ENCODE data around the gene SH2B3. TPM values are rescaled to one million over a fixed set of nuclear protein-coding genes. Genes with fewer than 3 reads are reported as not detected.

The SH2B3 gene
- total and polyA plus RNA-seq, 9 of the 15 experiments (the other 6 are each of a cell fraction or from before 2014, with no cell fraction given): 10.8 to 75.3 (median 37.4) TPM

DNA sequence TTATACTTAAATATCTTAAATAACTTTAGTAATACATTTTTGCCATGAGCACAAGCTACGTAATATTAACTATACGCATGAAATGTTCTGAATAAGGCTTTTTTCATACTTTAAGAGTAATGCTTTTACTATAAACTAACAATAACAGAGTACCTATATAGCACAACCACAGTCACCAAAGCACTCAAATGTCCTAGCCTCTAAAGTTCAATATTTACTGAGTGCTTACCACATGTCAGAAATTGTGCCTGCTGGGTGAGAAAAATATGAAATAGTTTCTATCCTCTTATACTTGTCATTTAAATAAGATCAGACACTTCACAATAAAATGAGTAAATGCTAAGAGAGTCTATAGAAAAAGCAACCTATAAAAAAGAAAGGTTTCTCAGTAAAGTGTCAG, 83.1 kb downstream of the SH2B3 start:
- ChIA-PET POLR2A (interaction anchor here (0.7 kb wide), 1 partner anchor 68 kb away, joined by 4 read pairs; no protein-coding TSS in a partner anchor), CTCF (ENCODE audit: low intra/inter-chr PET ratio) (no interaction called here)
- peaks cover 87% of the 10 kb centered on the region for H3K36me3 ChIP-seq (ENCODE audit: control insufficient read depth, insufficient read depth, low read length)
- FAIRE-seq (no peak), ATAC-seq (no peak), DNase-seq (ENCODE audit: extremely low read depth in 1 of 4, low spot score in 3 of 4) (no peak)
- H2AFZ ChIP-seq (ENCODE audit: low read depth, low read length): no peak overlapping the region
- H3K27me3 ChIP-seq (ENCODE audit: control insufficient read depth in 2 of 2, insufficient read depth in 2 of 2, low read length in 2 of 2): no peaks in the 10 kb centered on the region
- no peak overlapping the region for H3K9ac ChIP-seq (ENCODE audit: insufficient read depth in 1 of 2, low read depth in 2 of 2, low read length in 2 of 2)
- 100% methylated on average over 2 of the region's 2 CpGs for WGBS (ENCODE audit: insufficient coverage, low coverage, missing lambda C conversion rate)
- in situ Hi-C loops (cut with MboI) (no loop called here), intact Hi-C loops (cut with micrococcal nuclease) (no loop called here)
- H3K4me2 ChIP-seq (ENCODE audit: insufficient read depth, low read length): no peak overlapping the region
- no TSS peak for BruUV-seq (replicated peaks)
- no peak overlapping the region for H3K27ac ChIP-seq (ENCODE audit: extremely low read depth, low read depth, low read length)
- no peaks in the 10 kb centered on the region for H3K4me1 ChIP-seq (replicated peaks in 1 of 2; ENCODE audit: control insufficient read depth in 2 of 2, insufficient read depth in 2 of 2, low read length in 2 of 2)
- no peaks in the 10 kb centered on the region for H3K9me3 ChIP-seq (replicated peaks; ENCODE audit: control insufficient read depth, insufficient read depth, low read depth, low read length)
- H3K9me1 ChIP-seq (ENCODE audit: control insufficient read depth, insufficient read depth, low read length): no peaks in the 10 kb centered on the region
- no peaks in the 10 kb centered on the region for H3K79me2 ChIP-seq (ENCODE audit: control insufficient read depth, insufficient read depth, low read length)
- H3K4me3 ChIP-seq: no peak overlapping the region
- H4K20me1 ChIP-seq (replicated peaks; ENCODE audit: control insufficient read depth, insufficient read depth, low read length): no peaks in the 10 kb centered on the region
- no peak for TF ChIP-seq RNF2 (IDR thresholded peaks at IDR 0.05)
- TF ChIP-seq, protein P1, sequence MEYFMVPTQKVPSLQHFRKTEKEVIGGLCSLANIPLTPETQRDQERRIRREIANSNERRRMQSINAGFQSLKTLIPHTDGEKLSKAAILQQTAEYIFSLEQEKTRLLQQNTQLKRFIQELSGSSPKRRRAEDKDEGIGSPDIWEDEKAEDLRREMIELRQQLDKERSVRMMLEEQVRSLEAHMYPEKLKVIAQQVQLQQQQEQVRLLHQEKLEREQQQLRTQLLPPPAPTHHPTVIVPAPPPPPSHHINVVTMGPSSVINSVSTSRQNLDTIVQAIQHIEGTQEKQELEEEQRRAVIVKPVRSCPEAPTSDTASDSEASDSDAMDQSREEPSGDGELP (CRISPR knock-in tag; IDR thresholded peaks at IDR 0.05; ENCODE audit: borderline replicate concordance): no peak
- TF ChIP-seq, protein P2, sequence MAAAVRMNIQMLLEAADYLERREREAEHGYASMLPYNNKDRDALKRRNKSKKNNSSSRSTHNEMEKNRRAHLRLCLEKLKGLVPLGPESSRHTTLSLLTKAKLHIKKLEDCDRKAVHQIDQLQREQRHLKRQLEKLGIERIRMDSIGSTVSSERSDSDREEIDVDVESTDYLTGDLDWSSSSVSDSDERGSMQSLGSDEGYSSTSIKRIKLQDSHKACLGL (CRISPR knock-in tag; IDR thresholded peaks at IDR 0.05; ENCODE audit: borderline replicate concordance, poor library complexity, severe bottlenecking): no peak
- no peak for TF ChIP-seq SOX6 (IDR thresholded peaks at IDR 0.05)
- TF ChIP-seq STAT5B (CRISPR knock-in tag; IDR thresholded peaks at IDR 0.05): no peak
- TF ChIP-seq HDAC3 (IDR thresholded peaks at IDR 0.05; ENCODE audit: borderline replicate concordance, partially characterized antibody): no peak
- TF ChIP-seq, protein P3, sequence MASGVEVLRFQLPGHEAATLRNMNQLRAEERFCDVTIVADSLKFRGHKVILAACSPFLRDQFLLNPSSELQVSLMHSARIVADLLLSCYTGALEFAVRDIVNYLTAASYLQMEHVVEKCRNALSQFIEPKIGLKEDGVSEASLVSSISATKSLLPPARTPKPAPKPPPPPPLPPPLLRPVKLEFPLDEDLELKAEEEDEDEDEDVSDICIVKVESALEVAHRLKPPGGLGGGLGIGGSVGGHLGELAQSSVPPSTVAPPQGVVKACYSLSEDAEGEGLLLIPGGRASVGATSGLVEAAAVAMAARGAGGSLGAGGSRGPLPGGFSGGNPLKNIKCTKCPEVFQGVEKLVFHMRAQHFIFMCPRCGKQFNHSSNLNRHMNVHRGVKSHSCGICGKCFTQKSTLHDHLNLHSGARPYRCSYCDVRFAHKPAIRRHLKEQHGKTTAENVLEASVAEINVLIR (CRISPR knock-in tag; IDR thresholded peaks at IDR 0.05): no peak
- TF ChIP-seq, protein P4, sequence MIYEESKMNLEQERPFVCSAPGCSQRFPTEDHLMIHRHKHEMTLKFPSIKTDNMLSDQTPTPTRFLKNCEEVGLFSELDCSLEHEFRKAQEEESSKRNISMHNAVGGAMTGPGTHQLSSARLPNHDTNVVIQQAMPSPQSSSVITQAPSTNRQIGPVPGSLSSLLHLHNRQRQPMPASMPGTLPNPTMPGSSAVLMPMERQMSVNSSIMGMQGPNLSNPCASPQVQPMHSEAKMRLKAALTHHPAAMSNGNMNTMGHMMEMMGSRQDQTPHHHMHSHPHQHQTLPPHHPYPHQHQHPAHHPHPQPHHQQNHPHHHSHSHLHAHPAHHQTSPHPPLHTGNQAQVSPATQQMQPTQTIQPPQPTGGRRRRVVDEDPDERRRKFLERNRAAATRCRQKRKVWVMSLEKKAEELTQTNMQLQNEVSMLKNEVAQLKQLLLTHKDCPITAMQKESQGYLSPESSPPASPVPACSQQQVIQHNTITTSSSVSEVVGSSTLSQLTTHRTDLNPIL (CRISPR knock-in tag; IDR thresholded peaks at IDR 0.05): no peak
- TF ChIP-seq TBL1XR1 (IDR thresholded peaks at IDR 0.05; ENCODE audit: low read length in 2 of 2): no peak
- no peak for TF ChIP-seq PML (IDR thresholded peaks at IDR 0.05; ENCODE audit: low read length)
- no peak for TF ChIP-seq TEAD1 (CRISPR knock-in tag; IDR thresholded peaks at IDR 0.05)
- TF ChIP-seq ZNF707 (CRISPR knock-in tag; conservative IDR thresholded peaks at IDR 0.05): no peak
- TF ChIP-seq, protein P5, sequence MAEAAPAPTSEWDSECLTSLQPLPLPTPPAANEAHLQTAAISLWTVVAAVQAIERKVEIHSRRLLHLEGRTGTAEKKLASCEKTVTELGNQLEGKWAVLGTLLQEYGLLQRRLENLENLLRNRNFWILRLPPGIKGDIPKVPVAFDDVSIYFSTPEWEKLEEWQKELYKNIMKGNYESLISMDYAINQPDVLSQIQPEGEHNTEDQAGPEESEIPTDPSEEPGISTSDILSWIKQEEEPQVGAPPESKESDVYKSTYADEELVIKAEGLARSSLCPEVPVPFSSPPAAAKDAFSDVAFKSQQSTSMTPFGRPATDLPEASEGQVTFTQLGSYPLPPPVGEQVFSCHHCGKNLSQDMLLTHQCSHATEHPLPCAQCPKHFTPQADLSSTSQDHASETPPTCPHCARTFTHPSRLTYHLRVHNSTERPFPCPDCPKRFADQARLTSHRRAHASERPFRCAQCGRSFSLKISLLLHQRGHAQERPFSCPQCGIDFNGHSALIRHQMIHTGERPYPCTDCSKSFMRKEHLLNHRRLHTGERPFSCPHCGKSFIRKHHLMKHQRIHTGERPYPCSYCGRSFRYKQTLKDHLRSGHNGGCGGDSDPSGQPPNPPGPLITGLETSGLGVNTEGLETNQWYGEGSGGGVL (CRISPR knock-in tag; IDR thresholded peaks at IDR 0.05): no peak
- TF ChIP-seq, protein P6, sequence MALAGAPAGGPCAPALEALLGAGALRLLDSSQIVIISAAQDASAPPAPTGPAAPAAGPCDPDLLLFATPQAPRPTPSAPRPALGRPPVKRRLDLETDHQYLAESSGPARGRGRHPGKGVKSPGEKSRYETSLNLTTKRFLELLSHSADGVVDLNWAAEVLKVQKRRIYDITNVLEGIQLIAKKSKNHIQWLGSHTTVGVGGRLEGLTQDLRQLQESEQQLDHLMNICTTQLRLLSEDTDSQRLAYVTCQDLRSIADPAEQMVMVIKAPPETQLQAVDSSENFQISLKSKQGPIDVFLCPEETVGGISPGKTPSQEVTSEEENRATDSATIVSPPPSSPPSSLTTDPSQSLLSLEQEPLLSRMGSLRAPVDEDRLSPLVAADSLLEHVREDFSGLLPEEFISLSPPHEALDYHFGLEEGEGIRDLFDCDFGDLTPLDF (CRISPR knock-in tag; IDR thresholded peaks at IDR 0.05): no peak
